GM10248 (cell line): ENCODE data around the gene FCMR.

Experiments used
- CTCF ChIA-PET: fragments of 300-600 bp; sonication (Branson Sonifier 250); formaldehyde crosslinking; extraction: SDS; loops from one replicate; lab custom pipeline; 2021; ENCODE audit warnings: antibody characterized with exemption; lab: Yijun Ruan, JAX
- POLR2A ChIA-PET: fragments of 350-650 bp; sonication (Branson Sonifier 250); formaldehyde crosslinking; extraction: SDS; loops from one replicate; lab custom pipeline; 2020; ENCODE audit warnings: antibody characterized with exemption; lab: Yijun Ruan, JAX
- DNase-seq: peaks from one replicate; pipeline ENCODE4 v3.0.0; 2012; ENCODE audit errors: extremely low spot score
- TF ChIP-seq, protein P1 (sequence below): IDR thresholded peaks from 2 replicates; pipeline ENCODE4 v1.5.1; 2012; ENCODE audit warnings: mild to moderate bottlenecking, low read depth; ENCODE audit errors: extremely low read depth, missing control alignments, control extremely low read depth

FCMR gene

DNA sequence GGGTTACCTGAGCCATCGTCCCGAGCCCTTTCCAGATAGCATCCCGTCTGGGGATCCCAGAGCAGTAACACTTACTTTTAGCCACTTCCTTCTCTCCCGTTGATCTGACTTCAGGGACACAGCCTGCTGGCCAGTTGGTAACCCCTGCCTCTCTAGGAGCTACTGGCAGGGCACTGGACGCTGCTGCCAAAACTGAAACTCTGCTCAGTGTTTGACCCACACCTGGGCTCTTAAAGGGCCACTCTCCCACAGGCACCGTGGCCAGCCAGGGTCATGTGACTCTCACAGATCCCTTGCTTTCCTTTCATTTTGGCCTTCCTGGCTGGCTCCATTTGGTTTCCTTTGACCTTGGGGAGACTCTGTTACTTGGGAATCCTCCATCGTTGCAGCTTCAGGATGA, 24.5 kb upstream of the FCMR start, which contains the start of gene PIGR:
TSS of gene PIGR (minus strand) at position 206 of the 400 bp plus-strand sequence. CDS start 5,935 bp downstream, outside the sequence.
- TF ChIP-seq, protein P1, sequence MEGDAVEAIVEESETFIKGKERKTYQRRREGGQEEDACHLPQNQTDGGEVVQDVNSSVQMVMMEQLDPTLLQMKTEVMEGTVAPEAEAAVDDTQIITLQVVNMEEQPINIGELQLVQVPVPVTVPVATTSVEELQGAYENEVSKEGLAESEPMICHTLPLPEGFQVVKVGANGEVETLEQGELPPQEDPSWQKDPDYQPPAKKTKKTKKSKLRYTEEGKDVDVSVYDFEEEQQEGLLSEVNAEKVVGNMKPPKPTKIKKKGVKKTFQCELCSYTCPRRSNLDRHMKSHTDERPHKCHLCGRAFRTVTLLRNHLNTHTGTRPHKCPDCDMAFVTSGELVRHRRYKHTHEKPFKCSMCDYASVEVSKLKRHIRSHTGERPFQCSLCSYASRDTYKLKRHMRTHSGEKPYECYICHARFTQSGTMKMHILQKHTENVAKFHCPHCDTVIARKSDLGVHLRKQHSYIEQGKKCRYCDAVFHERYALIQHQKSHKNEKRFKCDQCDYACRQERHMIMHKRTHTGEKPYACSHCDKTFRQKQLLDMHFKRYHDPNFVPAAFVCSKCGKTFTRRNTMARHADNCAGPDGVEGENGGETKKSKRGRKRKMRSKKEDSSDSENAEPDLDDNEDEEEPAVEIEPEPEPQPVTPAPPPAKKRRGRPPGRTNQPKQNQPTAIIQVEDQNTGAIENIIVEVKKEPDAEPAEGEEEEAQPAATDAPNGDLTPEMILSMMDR, result no peak
- ChIA-PET CTCF (interaction anchor here (1.2 to 25.0 kb wide), 6 partner anchors 10 to 81 kb away, joined by 3 to 416 read pairs (median 10); partner anchors contain the start of gene IL20), POLR2A (no interaction called here)
- DNase-seq, result no peak

DNA sequence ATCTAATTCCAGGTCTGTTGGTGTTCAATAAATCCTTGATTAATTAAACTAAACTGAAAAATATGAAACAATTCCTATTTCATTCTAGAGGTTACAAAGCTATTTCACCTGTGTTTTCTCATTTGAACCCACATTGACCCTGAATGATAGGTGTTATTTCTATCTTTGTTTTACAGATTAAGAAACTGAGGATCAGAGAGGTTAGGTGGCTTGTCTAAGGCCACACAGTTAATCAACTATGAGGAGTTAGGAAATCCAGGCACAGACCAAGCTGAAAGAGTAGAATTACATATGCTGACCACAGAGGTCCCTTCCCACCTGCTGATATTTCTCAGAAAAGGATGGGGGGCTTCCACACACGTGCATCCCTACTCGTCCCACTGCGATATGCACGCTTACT, 24.0 kb upstream of the FCMR start:
- DNase-seq, result no peak
- CTCF ChIA-PET, result interaction anchor here (1.2 to 25.0 kb wide), 6 partner anchors 9 to 81 kb away, joined by 3 to 416 read pairs (median 6); partner anchors contain the start of gene IL20
- POLR2A ChIA-PET, result no interaction called here
- TF ChIP-seq, protein P1, result no peak

DNA sequence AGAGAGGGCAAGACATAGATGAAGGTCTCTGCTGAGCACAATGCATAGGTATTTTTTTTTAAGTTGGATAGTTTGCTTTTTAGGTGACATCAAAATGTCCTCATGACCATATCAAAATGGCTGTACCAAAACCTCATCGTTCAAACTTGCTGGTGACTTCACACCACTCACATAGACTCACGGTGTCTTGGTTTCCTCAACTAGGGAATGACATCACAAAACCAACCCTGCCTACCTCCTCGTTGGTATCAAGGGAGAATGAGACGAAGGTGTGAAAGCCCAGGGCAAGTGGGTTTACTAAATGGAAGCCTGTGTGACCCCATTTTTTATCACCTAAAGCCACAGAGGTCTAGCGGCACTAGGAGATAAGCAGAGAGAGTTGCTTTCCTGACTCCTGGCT, 23.0 kb upstream of the FCMR start:
- POLR2A ChIA-PET, result no interaction called here
- CTCF ChIA-PET, result interaction anchor here (1.3 to 25.0 kb wide), 3 partner anchors 8 to 36 kb away, joined by 3 to 416 read pairs (median 357); no protein-coding TSS in a partner anchor
- DNase-seq, result no peak
- TF ChIP-seq, protein P1, result no peak

DNA sequence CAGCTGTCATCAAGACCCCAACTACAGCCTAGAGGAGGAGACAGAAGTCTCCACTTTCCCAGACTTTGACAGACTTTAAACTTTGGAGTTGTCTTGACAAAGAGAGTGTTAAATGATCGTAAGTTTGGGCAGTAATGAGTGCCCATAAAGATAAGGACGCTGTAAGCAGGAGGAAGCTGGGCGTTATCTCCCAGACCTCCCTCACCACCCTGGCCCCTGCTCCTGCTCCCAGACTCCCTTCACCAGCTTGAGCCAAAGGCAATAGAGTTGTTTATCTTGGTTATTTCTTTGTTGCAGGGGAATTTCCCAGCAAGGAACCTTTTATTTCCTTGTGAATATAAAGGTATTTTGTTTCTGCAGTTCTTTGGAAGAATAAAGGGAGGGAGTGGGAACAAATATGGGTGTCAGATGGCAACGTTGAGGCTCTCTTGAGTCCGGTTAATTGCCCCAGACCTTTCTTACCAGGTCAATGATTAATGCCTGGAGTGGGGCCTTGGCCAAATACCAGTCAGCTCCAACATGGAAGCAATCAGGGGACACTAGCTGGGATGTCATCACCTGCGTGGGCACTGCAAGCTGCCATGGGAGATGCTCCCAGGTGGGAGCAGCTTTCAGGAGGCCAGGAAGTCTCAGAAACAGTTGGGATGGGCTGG, 20.2 kb upstream of the FCMR start:
- CTCF ChIA-PET, result interaction anchor here (1.2 to 25.0 kb wide), 9 partner anchors 5 to 77 kb away, joined by 4 to 416 read pairs (median 14); partner anchors contain the start of genes IL20 and PIGR
- TF ChIP-seq, protein P1, result no peak
- no peak for DNase-seq
- POLR2A ChIA-PET, result no interaction called here

DNA sequence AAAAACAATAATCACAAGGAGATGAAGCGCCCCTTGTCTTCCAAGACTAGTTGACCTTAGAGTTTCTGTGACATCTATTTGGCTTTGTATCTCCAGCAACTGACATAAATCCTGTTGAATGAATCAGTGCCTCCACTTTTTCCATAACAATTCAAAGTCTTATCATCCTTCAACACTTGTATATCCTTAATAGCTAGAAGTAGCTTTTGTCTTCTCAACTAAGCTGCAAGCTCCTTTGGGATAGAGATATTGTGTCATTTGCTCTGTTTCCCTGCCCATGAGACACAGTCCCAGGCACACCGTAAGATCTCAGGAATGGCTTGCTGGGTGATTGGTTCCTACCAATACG, 18.8 kb upstream of the FCMR start:
- TF ChIP-seq, protein P1, result no peak
- POLR2A ChIA-PET, result no interaction called here
- CTCF ChIA-PET, result interaction anchor here (0.8 to 25.0 kb wide), 7 partner anchors 4 to 41 kb away, joined by 3 to 416 read pairs (median 14); partner anchors contain the start of gene PIGR
- DNase-seq, result no peak

DNA sequence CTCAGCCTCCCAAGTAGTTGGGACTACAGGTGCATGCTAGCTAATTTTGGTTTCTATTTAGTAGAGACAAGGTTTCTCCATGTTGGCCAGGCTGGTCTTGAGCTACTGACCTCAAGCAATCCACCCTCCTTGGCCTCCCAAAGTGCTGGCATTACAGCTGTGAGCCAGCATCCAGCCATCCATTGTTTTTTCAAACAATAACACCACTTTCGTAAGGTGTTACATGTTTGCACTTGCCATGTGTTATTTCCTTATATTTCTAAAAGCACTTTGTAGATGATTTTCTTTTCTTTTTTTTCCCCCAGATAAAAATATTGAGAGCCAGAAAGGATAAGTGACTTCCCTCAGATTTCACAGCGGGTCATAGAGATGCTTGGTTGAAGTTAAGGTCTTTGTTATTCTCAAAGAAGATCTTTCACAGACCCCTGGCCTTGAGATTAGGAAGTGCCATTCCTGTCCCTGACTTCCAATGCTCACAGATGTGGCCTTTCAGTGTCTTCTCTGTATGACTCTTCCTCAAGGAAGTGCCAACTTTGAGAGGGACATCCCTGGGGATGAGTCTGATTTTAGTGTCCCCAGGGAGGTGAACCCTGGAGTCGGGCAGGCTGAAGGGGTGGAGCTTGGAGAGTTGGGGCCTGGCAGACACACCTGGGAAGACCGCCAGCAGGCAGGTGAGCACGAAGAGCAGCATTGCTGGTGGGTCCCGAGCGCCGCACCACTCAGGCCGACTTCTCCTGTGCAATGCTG, 18.3 kb upstream of the FCMR start:
- CTCF ChIA-PET, result interaction anchor here (0.8 to 25.0 kb wide), 7 partner anchors 3 to 41 kb away, joined by 3 to 416 read pairs (median 14); partner anchors contain the start of gene PIGR
- no peak for DNase-seq
- TF ChIP-seq, protein P1, result no peak
- POLR2A ChIA-PET, result no interaction called here
